Muscle layer of colon (tissue), 2 donors: Measurements from ENCODE around the gene TNS3.

Experiments used
- H3K27ac ChIP-seq: one replicate; pipeline ENCODE4 v1.7.0; 2013; ENCODE audit warnings: low read depth, mild to moderate bottlenecking, low read length, moderate library complexity
- H3K27me3 ChIP-seq, 2 donors: one replicate each; pipeline ENCODE4 v1.7.0; 2013; ENCODE audit warnings: low read length in 2 of 2, mild to moderate bottlenecking in 2 of 2; ENCODE audit not compliant: insufficient read depth in 2 of 2, control insufficient read depth in 1 of 2
- H3K36me3 ChIP-seq: one replicate; pipeline ENCODE4 v1.7.0; 2013; ENCODE audit warnings: mild to moderate bottlenecking, low read length; ENCODE audit not compliant: insufficient read depth
- H3K4me1 ChIP-seq: one replicate; pipeline ENCODE4 v1.7.0; 2013; ENCODE audit warnings: mild to moderate bottlenecking, low read length; ENCODE audit not compliant: insufficient read depth
- H3K4me3 ChIP-seq, 2 donors: one replicate each; pipeline ENCODE4 v1.7.0; 2013; ENCODE audit warnings: low read length in 2 of 2, low read depth in 1 of 2, mild to moderate bottlenecking in 1 of 2, moderate library complexity in 1 of 2
- H3K9ac ChIP-seq: one replicate; pipeline ENCODE4 v1.7.0; 2013; ENCODE audit warnings: low read length
- H3K9me3 ChIP-seq: one replicate; pipeline ENCODE4 v1.7.0; 2013; ENCODE audit warnings: mild to moderate bottlenecking, low read length
- donor health status: abdominal sarcoma.
- donor health status: Adenocarcinoma of cecum.

The TNS3 gene

GRCh38 chr7:47400741-47401206, 181.1 kb downstream of the TNS3 start:
- Histone ChIP-seq H3K36me3 (peaks cover under 1% of the 10 kb centered on the region), H3K9me3 (no peaks in the 10 kb centered on the region), H3K4me3 (no peak overlapping the region), H3K4me1 (peaks cover 25% of the 10 kb centered on the region), H3K27ac (no peak overlapping the region), H3K27me3 (no peaks in the 10 kb centered on the region), H3K9ac (no peak overlapping the region)

GRCh38 chr7:47400001-47400400, 181.9 kb downstream of the TNS3 start:
- peaks cover 8% of the 10 kb centered on the region for H3K36me3 ChIP-seq
- H3K9me3 ChIP-seq: no peaks in the 10 kb centered on the region
- no peak overlapping the region for H3K4me3 ChIP-seq
- peaks cover 18% of the 10 kb centered on the region for H3K4me1 ChIP-seq
- no peak overlapping the region for H3K9ac ChIP-seq
- no peak overlapping the region for H3K27ac ChIP-seq
- no peaks in the 10 kb centered on the region for H3K27me3 ChIP-seq

DNA sequence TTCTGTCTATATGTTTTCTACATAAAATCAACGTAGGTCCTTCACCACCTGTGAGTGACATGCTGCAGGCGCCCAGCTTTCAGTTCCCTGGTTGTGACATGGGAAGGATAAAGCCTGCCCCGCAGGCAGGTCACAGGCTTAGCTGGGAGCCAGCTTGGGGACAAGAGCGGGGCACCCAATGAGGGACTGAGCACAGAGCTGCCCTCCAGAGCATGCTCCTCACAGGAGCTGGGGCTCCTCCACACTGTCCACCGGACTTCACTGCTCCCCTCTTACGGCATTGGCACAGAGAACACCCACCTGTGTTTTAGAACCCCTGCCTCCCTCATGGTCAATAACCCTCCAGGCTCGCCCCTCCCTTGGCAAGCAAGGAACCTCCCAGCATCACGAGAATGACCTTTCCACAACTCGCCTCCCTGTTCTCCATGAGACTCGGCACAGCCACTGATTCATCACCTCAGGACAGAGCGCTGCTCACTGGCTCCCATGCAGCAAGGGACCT, 187.1 kb downstream of the TNS3 start:
- H3K9me3 ChIP-seq: no peaks in the 10 kb centered on the region
- H3K9ac ChIP-seq: no peak overlapping the region
- H3K27me3 ChIP-seq: no peaks in the 10 kb centered on the region
- H3K36me3 ChIP-seq: peaks cover 20% of the 10 kb centered on the region
- H3K4me3 ChIP-seq: no peak overlapping the region
- no peaks in the 10 kb centered on the region for H3K4me1 ChIP-seq
- H3K27ac ChIP-seq: no peak overlapping the region

GRCh38 chr7:47394216-47394615, 187.7 kb downstream of the TNS3 start:
- Histone ChIP-seq H3K27ac (no peak overlapping the region), H3K4me1 (no peaks in the 10 kb centered on the region), H3K4me3 (no peak overlapping the region), H3K9me3 (no peaks in the 10 kb centered on the region), H3K9ac (no peak overlapping the region), H3K36me3 (peaks cover 20% of the 10 kb centered on the region), H3K27me3 (no peaks in the 10 kb centered on the region)

- H3K9me3 ChIP-seq: no peaks in the 10 kb centered on the region
- H3K36me3 ChIP-seq: peaks cover 20% of the 10 kb centered on the region
- H3K27ac ChIP-seq: no peak overlapping the region
- no peak overlapping the region for H3K9ac ChIP-seq
- no peaks in the 10 kb centered on the region for H3K4me1 ChIP-seq
- no peaks in the 10 kb centered on the region for H3K27me3 ChIP-seq
- H3K4me3 ChIP-seq: no peak overlapping the region
Measured at GRCh38 chr7:47393406-47393805, 188.5 kb downstream of the TNS3 start.

GRCh38 chr7:47392241-47392759, 189.6 kb downstream of the TNS3 start:
- H3K27ac ChIP-seq: no peak overlapping the region
- H3K9me3 ChIP-seq: no peaks in the 10 kb centered on the region

GRCh38 chr7:47391726-47392125, 190.2 kb downstream of the TNS3 start:
- Histone ChIP-seq H3K9me3 (no peaks in the 10 kb centered on the region), H3K27me3 (no peaks in the 10 kb centered on the region), H3K27ac (no peak overlapping the region), H3K36me3 (peaks cover 20% of the 10 kb centered on the region), H3K4me3 (no peak overlapping the region), H3K9ac (no peak overlapping the region), H3K4me1 (no peaks in the 10 kb centered on the region)

More at GRCh38 chr7:47392241-47392759, 189.6 kb downstream of the TNS3 start:
- H3K9ac ChIP-seq: no peak overlapping the region
- H3K4me1 ChIP-seq: no peaks in the 10 kb centered on the region
- H3K27me3 ChIP-seq: no peaks in the 10 kb centered on the region
- no peak overlapping the region for H3K4me3 ChIP-seq
- H3K36me3 ChIP-seq: peaks cover 20% of the 10 kb centered on the region

DNA sequence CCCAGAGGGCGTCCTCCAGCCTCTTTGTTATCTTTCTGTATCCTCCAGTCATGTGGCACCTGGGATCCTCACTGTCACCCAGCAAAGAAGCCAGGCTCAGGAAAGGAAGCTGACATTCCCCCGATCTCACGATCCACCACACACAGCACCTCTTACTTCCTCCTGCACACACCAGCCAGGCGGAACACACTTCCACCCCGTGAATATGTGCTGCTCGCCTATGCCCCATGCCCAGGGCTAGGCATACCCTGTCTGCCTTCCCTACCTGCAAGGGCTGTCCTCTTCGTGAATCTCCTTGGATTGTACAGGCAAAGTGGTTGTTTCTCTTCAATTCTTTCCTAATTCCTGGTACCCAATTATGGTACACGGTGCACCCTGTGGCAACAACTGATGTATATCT, 191.0 kb downstream of the TNS3 start:
- Histone ChIP-seq H3K27me3 (no peaks in the 10 kb centered on the region), H3K4me1 (no peaks in the 10 kb centered on the region), H3K36me3 (peaks cover 20% of the 10 kb centered on the region), H3K9me3 (no peaks in the 10 kb centered on the region), H3K9ac (no peak overlapping the region), H3K4me3 (no peak overlapping the region), H3K27ac (no peak overlapping the region)

GRCh38 chr7:47389923-47390630, 191.8 kb downstream of the TNS3 start:
- Histone ChIP-seq H3K27ac (no peak overlapping the region), H3K4me1 (no peaks in the 10 kb centered on the region), H3K27me3 (no peaks in the 10 kb centered on the region), H3K9ac (no peak overlapping the region), H3K9me3 (no peaks in the 10 kb centered on the region), H3K4me3 (no peak overlapping the region), H3K36me3 (peaks cover 13% of the 10 kb centered on the region)

DNA sequence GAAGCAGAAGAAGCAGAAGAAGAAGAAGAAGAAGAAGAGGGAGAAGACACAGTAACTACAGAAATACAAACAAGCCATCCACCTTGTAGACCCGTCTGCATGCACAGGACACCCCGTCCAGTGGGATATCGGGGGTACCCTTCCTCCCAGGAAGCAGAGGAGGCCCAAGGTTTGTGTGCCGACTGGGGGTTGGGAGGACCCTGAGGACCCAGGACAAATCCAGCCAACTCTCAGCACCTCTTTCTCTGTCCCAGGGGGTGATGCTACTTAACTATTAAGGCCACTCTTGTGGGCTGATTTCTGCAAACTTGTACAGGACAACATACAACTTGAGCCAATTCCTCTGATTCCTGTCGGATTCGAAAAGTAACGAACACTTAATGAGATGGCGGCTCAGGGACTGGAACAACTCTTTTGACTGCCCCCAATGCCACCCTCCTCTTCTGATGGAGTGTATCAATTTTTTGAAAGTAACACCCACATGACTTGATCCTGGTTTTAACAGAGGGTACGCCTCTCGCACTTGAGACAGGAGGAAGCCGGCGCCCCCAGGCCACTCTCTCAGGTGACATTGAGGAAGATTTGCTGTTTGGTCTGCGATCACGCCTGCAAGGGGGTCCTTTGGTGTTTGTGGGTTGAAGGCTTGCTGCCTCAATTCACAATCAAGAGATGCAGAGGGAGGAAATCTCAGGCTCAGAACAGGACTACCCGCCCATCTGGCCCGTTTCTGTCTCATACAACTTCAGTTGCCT, 192.6 kb downstream of the TNS3 start:
- no peak overlapping the region for H3K9ac ChIP-seq
- peaks cover 7% of the 10 kb centered on the region for H3K36me3 ChIP-seq
- H3K27ac ChIP-seq: no peak overlapping the region
- H3K9me3 ChIP-seq: no peaks in the 10 kb centered on the region
- H3K4me1 ChIP-seq: no peaks in the 10 kb centered on the region
- H3K27me3 ChIP-seq: no peaks in the 10 kb centered on the region
- no peak overlapping the region for H3K4me3 ChIP-seq

GRCh38 chr7:47387506-47387905, 194.4 kb downstream of the TNS3 start:
- H3K4me3 ChIP-seq: no peak overlapping the region
- H3K27ac ChIP-seq: no peak overlapping the region
- H3K9me3 ChIP-seq: no peaks in the 10 kb centered on the region
- H3K27me3 ChIP-seq: no peaks in the 10 kb centered on the region
- peaks cover 7% of the 10 kb centered on the region for H3K36me3 ChIP-seq
- no peaks in the 10 kb centered on the region for H3K4me1 ChIP-seq
- H3K9ac ChIP-seq: no peak overlapping the region
